Transverse colon (tissue), 4 donors: ENCODE data around the gene CDC42EP3. TPM values are rescaled to one million over a fixed set of nuclear protein-coding genes. Genes with fewer than 3 reads are reported as not detected.
A peak's percentile ranks its signal among the peaks of the same experiment; 100 is the strongest.

Experiments
- DNase-seq: peaks from one replicate; pipeline ENCODE4 v3.0.0-alpha.2; 2019
- H3K27ac ChIP-seq, 4 donors: fragments of 200-600 bp; sonication (generic); 2 replicates each; pipeline ENCODE4 v1.5.1; 2016 to 2018; ENCODE audit warnings: inconsistent platforms in 4 of 4
- H3K27me3 ChIP-seq: fragments of 200-600 bp; sonication (generic); 2 replicates; pipeline ENCODE4 v1.5.1; 2017; ENCODE audit warnings: inconsistent platforms
- H3K36me3 ChIP-seq, 4 donors: fragments of 200-600 bp; sonication (generic); 2 replicates each; pipeline ENCODE4 v1.5.1; 2017 to 2019; ENCODE audit warnings: inconsistent platforms in 4 of 4
- H3K4me1 ChIP-seq, 4 donors: fragments of 200-600 bp; sonication (generic); 2 replicates each; pipeline ENCODE4 v1.5.1; 2017 to 2020; ENCODE audit warnings: inconsistent platforms in 4 of 4
- H3K4me3 ChIP-seq, 4 donors: fragments of 200-600 bp; sonication (generic); 1 replicate in 1 of 4; 2 replicates in 3 of 4; pipeline versions ENCODE4 v1.5.1 to v1.6.1; 2017 to 2019; ENCODE audit warnings: inconsistent platforms in 4 of 4
- H3K9me3 ChIP-seq, 2 donors: fragments of 200-600 bp; sonication (generic); 2 replicates each; pipeline ENCODE4 v1.5.1; 2017 to 2019; ENCODE audit warnings: inconsistent platforms in 2 of 2
- CTCF ChIP-seq, 5 experiments: fragments of 200-600 bp in 3 of 5; fragments of 450-650 bp in 2 of 5; sonication (generic) in 3 of 5; IDR thresholded peaks; 1 replicate in 2 of 5; 2 replicates in 3 of 5; pipeline ENCODE4 v1.5.1; 2016 to 2017; ENCODE audit warnings: antibody characterized with exemption in 5 of 5, inconsistent platforms in 3 of 5, mild to moderate bottlenecking in 2 of 5, moderate library complexity in 1 of 5
- EP300 ChIP-seq: sonication (generic); formaldehyde crosslinking; IDR thresholded peaks from one replicate; pipeline ENCODE4 v1.6.1; 2017; ENCODE audit warnings: antibody characterized with exemption, low read depth
- POLR2A ChIP-seq: fragments of 450-650 bp; IDR thresholded peaks from one replicate; pipeline ENCODE4 v1.6.1; 2016; ENCODE audit warnings: antibody characterized with exemption, mild to moderate bottlenecking, moderate library complexity
- POLR2AphosphoS5 ChIP-seq, 3 donors: sonication (generic); formaldehyde crosslinking; IDR thresholded peaks; one replicate each; pipeline ENCODE4 v1.6.1; 2016; ENCODE audit warnings: antibody characterized with exemption in 3 of 3
- WGBS, 2 donors: methylation state at CpG; one replicate each; pipeline ENCODE4 v1.1.5; 2018; ENCODE audit warnings: low coverage in 1 of 2; 5-methylcytosine and 5-hydroxymethylcytosine counted together
- in situ Hi-C, 4 donors: fragments of 200-750 bp; cut with MboI; loops; one replicate each; pipeline versions ENCODE4 v1.15.0 to v1.15.1; 2017; ENCODE audit warnings: low sequenced_read_pairs in 3 of 4, low pct_ligation_motif_present in 1 of 4, low pct_unique_long_range_greater_than_20kb in 1 of 4
- intact Hi-C: fragments of 100-400 bp; cut with DNase I; formaldehyde crosslinking; loops from one replicate; pipeline ENCODE4 v1.15.1; 2023; ENCODE audit warnings: low total_unique reads
- total RNA-seq, 4 donors: library from RNA; depleted of rRNA; stranded (reverse); fragments of >200 nt; gene quantifications; one replicate each; pipeline ENCODE4 v1.1.0, GENCODE V29; 2016

CDC42EP3 gene
- total RNA-seq, 4 donors from 2014 or later: 20.6 to 104 (median 31.8) TPM

DNA sequence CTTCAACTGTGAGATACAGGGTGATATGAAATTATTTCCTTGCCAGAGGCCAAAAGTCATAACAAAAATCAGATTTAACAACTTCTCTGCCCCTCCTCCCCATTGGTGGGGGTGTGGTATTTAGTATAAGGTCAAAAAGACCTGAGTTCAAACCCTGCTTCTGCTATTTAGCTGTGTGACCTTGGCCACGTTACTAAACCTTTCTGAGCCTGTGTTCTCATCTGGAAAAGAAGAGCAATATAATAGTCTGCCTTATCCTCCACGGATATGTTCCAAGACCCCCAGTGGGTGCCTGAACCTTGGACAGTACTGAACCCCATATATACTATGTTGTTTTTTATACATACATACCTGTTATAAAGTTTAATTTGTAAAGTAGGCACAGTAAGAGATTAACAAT is 3.7 kb downstream of the CDC42EP3 start:
- DNase-seq: no peak
- in situ Hi-C loops (loop anchor here in 1 of 4 donors (25.0 kb wide), 1 partner anchor 255 kb away; no protein-coding TSS in a partner anchor), intact Hi-C loops (loop anchor here (5.0 kb wide), 1 partner anchor 165 kb away; no protein-coding TSS in a partner anchor)
- Histone ChIP-seq H3K4me3 (peak overlapping the region in 1 of 4 donors; percentile 82), H3K36me3 (no peaks in the 10 kb centered on the region), H3K9me3 (no peaks in the 10 kb centered on the region), H3K27ac (peak overlapping the region; percentile 11 to 95 (median 63)), H3K27me3 (no peaks in the 10 kb centered on the region), H3K4me1 (peaks cover 15 to 80% (median 32%) of the 10 kb centered on the region in 4 donors)
- TF ChIP-seq EP300 (no peak), POLR2AphosphoS5 (IDR thresholded peaks at IDR 0.05) (no peak), POLR2A (no peak), CTCF (IDR thresholded peaks at IDR 0.05) (no peak)
- WGBS, 2 donors: 73 to 80% methylated on average over 2 of the region's 2 CpGs

- Histone ChIP-seq H3K4me3 (no peak overlapping the region), H3K36me3 (no peaks in the 10 kb centered on the region), H3K27me3 (no peaks in the 10 kb centered on the region), H3K4me1 (peaks cover 19 to 84% (median 37%) of the 10 kb centered on the region in 4 donors), H3K27ac (peak overlapping the region; percentile 33 to 93 (median 46)), H3K9me3 (no peaks in the 10 kb centered on the region)
- no peak for DNase-seq
- in situ Hi-C loops: loop anchor here in 1 of 4 donors (25.0 kb wide), 1 partner anchor 254 kb away; no protein-coding TSS in a partner anchor
- WGBS, 2 donors: 65 to 84% methylated on average over 2 of the region's 2 CpGs
- TF ChIP-seq POLR2AphosphoS5 (IDR thresholded peaks at IDR 0.05) (no peak), CTCF (IDR thresholded peaks at IDR 0.05) (no peak), POLR2A (no peak), EP300 (no peak)
- intact Hi-C loops: loop anchor here (5.0 kb wide), 1 partner anchor 166 kb away; no protein-coding TSS in a partner anchor
Observed at GRCh38 chr2:37666772-37667171, 4.7 kb downstream of the CDC42EP3 start.

DNA sequence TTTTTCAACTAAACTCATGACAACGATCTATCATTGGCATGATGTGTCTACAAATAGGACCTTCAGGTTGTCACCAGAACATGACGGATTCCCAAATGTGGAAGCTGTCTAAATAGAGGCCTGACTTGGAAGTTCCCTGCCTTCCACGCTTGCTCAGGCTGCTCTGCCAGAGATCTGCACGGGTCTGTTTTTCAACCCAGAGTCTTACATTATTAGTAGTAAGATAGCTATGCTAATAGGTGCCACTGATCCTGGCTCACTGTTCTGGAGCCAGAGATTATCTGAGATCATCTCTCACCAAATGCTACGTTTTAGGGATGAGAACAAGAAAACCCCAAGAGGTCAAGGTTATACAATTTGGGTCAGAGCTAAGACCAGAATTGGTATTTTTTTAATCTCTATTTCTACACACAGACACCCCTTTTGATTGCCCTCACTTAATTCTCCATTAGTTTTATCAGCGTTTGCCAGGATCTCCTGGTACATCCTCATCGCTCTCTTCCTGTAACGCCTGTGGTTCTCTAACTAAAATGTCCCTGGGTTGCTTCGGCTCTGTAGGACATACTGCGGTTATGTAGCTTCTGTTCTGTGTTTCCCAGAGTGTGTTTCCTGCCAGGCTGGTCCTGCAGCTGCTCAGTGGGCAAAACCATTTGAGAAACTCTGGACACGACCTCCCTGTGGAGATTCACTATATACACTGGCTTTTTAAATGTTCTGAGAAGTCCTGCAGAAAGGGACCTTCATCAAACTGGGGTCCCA is 5.7 kb downstream of the CDC42EP3 start:
- H3K4me1 ChIP-seq: peaks cover 21 to 84% (median 40%) of the 10 kb centered on the region in 4 donors
- WGBS, 2 donors: 61 to 71% methylated on average over 2 to 11 of the region's 11 CpGs
- H3K36me3 ChIP-seq: no peaks in the 10 kb centered on the region
- peak overlapping the region; percentile 44 to 61 (median 50) for H3K27ac ChIP-seq
- in situ Hi-C loops (loop anchor here in 1 of 4 donors (25.0 kb wide), 1 partner anchor 253 kb away; no protein-coding TSS in a partner anchor), intact Hi-C loops (loop anchor here (5.0 kb wide), 1 partner anchor 167 kb away; no protein-coding TSS in a partner anchor)
- H3K27me3 ChIP-seq: no peaks in the 10 kb centered on the region
- H3K9me3 ChIP-seq: no peaks in the 10 kb centered on the region
- TF ChIP-seq EP300 (no peak), CTCF (IDR thresholded peaks at IDR 0.05) (no peak), POLR2AphosphoS5 (IDR thresholded peaks at IDR 0.05) (no peak), POLR2A (no peak)
- no peak for DNase-seq
- H3K4me3 ChIP-seq: no peak overlapping the region

- peak overlapping the region; percentile 44 to 61 (median 50) for H3K27ac ChIP-seq
- H3K9me3 ChIP-seq: no peaks in the 10 kb centered on the region
- H3K36me3 ChIP-seq: no peaks in the 10 kb centered on the region
- no peak overlapping the region for H3K4me3 ChIP-seq
- no peak for TF ChIP-seq POLR2A
- TF ChIP-seq CTCF (IDR thresholded peaks at IDR 0.05): no peak
- no peak for TF ChIP-seq POLR2AphosphoS5 (IDR thresholded peaks at IDR 0.05)
- TF ChIP-seq EP300: no peak
- in situ Hi-C loops: loop anchor here in 1 of 4 donors (25.0 kb wide), 1 partner anchor 253 kb away; no protein-coding TSS in a partner anchor
- no peak for DNase-seq
- peaks cover 20 to 80% (median 38%) of the 10 kb centered on the region in 4 donors for H3K4me1 ChIP-seq
- 94 to 100% methylated on average over 1 to 2 of the region's 2 CpGs for whole genome bisulfite sequencing, 2 donors
- no peaks in the 10 kb centered on the region for H3K27me3 ChIP-seq
- intact Hi-C loops: loop anchor here (5.0 kb wide), 1 partner anchor 167 kb away; no protein-coding TSS in a partner anchor
Observed at GRCh38 chr2:37665043-37665442, 6.4 kb downstream of the CDC42EP3 start.
